GM15510 (cell line): ENCODE data around the gene IL36A.

Experiments
- POLR2A ChIP-seq: IDR thresholded peaks from 3 replicates; pipeline ENCODE4 v1.6.1; 2011; ENCODE audit warnings: borderline replicate concordance; ENCODE audit not compliant: insufficient read length; ENCODE audit errors: extremely low read depth

IL36A gene

DNA sequence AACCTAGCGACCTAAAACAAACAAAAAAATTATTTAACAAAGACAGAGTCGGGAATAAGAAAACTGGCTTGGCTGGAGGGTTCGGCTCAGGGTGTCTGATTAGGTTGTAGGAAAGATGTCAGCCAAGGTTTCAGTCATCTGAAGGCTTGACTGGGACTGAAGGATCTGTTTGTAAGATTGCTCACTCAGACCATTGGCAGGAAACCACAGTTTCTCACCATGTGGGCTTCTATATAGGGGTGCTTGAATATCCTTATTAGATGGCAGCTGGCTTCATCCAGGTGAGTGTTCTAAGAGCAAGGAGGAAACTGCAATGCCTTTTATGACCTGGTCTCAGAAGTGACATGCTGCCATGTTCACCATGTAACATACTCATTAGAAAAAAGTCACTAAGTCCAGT, 48.4 kb downstream of the IL36A start:
- TF ChIP-seq POLR2A, result no peak

DNA sequence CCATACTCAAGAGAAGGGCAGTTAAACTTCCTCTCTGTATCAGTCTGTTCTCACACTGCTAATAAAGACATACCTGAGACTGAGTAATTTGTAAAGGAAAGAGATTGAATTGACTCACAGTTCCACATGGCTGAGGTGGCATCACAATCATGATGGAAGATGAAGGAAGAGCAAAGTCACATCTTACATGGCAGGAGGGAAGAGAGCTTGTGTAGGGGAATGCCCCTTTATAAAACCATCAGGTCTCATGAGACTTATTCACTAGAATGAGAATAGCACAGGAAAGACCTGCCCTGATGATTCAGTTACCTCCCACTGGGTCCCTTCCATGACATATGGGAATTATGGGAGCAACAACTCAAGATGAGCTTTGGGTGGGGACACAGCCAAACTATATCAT, 48.8 kb downstream of the IL36A start:
- no peak for TF ChIP-seq POLR2A

DNA sequence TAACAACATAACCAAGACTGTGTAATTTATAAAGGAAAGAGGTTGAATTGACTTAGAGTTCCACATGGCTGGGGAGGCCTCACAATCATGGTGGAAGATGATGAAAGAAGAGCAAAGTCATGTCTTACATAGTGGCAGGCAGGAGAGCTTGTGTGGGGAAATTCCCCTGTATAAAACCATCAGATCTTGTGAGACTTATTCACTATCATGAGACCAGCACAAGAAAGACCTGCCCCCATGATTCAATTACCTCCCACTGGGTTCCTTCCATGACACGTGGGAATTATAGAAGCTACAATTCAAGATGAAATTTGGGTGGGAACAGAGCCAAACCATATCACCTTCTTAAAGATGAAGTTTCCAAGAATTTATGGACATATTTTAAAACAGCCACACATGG, 51.3 kb downstream of the IL36A start:
- TF ChIP-seq POLR2A, result no peak

DNA sequence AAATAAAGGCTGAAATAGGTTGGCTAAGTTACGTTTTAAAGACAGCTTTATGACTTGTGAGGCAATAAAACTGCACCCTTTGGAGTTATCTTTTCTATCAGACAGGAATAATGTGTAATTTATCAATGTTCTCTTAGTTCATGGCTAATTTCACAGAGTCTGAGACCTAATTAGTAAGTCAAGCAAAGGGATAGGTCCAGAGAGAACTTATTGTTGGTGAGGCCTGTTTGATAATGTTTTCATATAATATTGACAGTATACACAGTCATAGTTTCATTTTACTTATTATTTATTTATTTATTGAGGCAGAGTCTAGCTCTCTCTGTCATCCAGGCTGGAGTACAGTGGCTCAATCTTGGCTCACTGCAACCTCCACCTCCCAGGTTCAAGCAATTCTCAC, 51.9 kb downstream of the IL36A start:
- no peak for TF ChIP-seq POLR2A
